Endothelial cell of umbilical vein (primary cell): ENCODE results near the gene SHISA7. TPM values are rescaled to one million over a fixed set of nuclear protein-coding genes. Genes with fewer than 3 reads are reported as not detected.

Source experiments
- BruUV-seq: library from RNA; stranded (reverse); fragments of 400-500 nt; replicated peaks from 2 replicates; lab custom pipeline; 2021; lab: Mats Ljungman, UMichigan
- CTCF ChIA-PET: fragments of 300-600, 350-600 bp; sonication (Branson Sonifier 250); formaldehyde crosslinking; loops from one replicate; lab custom pipeline; 2021; ENCODE audit warnings: antibody characterized with exemption, inconsistent platforms; lab: Charles Lee
- POLR2A ChIA-PET: fragments of 300-600, 350-600 bp; sonication (Branson Sonifier 250); formaldehyde crosslinking; loops from one replicate; lab custom pipeline; 2021; ENCODE audit warnings: antibody characterized with exemption, inconsistent platforms; lab: Charles Lee
- DNase-seq: peaks from one replicate; pipeline ENCODE4 v3.0.0-alpha.2; 2011; ENCODE audit warnings: low read depth, low spot score
- FAIRE-seq: peaks from 2 replicates; lab custom pipeline; 2011; peaks lifted over from hg19 to GRCh38; lab: Jason Lieb, UNC
- H2AFZ ChIP-seq: 2 replicates; pipeline ENCODE4 v1.6.0; 2012; ENCODE audit warnings: low read depth, low read length, control low read depth, inconsistent platforms
- H3K27ac ChIP-seq: 2 replicates; pipeline ENCODE4 v1.5.1; 2011; ENCODE audit warnings: low read depth, mild to moderate bottlenecking, control low read depth, low read length, moderate library complexity; ENCODE audit not compliant: insufficient read depth
- H3K27me3 ChIP-seq, 2 experiments: 2 replicates each; pipeline versions ENCODE4 v1.6.0 to v1.6.1; 2011; ENCODE audit warnings: low read length in 2 of 2, mixed read lengths in 1 of 2; ENCODE audit not compliant: control insufficient read depth in 2 of 2, insufficient read depth in 2 of 2
- H3K36me3 ChIP-seq, 2 experiments: 2 replicates in 1 of 2; 3 replicates in 1 of 2; pipeline ENCODE4 v1.5.1; 2011; ENCODE audit warnings: low read length in 2 of 2, mild to moderate bottlenecking in 1 of 2, moderate library complexity in 1 of 2; ENCODE audit not compliant: control insufficient read depth in 2 of 2, insufficient read depth in 2 of 2; ENCODE audit errors: extremely low read depth in 1 of 2
- H3K4me1 ChIP-seq: 3 replicates; pipeline ENCODE4 v1.5.1; 2011; ENCODE audit warnings: mild to moderate bottlenecking, low read length; ENCODE audit not compliant: control insufficient read depth, insufficient read depth; ENCODE audit errors: extremely low read depth
- H3K4me2 ChIP-seq: 2 replicates; pipeline ENCODE4 v1.6.1; 2011; ENCODE audit warnings: low read length, control low read depth, mixed read lengths; ENCODE audit not compliant: insufficient read depth
- H3K4me3 ChIP-seq, 3 experiments: fragments of 200-600 bp in 1 of 3; sonication (generic), shearing (Covaris generic) in 1 of 3; replicated peaks in 1 of 3; 2 replicates each; pipeline ENCODE4 v1.5.1; 2011 to 2016; ENCODE audit warnings: control low read depth in 3 of 3, low read length in 3 of 3, mild to moderate bottlenecking in 2 of 3, inconsistent platforms in 1 of 3, low read depth in 1 of 3, moderate library complexity in 1 of 3; ENCODE audit not compliant: insufficient read depth in 1 of 3
- H3K79me2 ChIP-seq: 2 replicates; pipeline ENCODE4 v1.6.0; 2012; ENCODE audit warnings: low read length, inconsistent platforms; ENCODE audit not compliant: control insufficient read depth, insufficient read depth
- H3K9ac ChIP-seq: replicated peaks from 2 replicates; pipeline ENCODE3; 2011; ENCODE audit warnings: low read length, control low read depth; ENCODE audit not compliant: insufficient read depth; ENCODE audit errors: extremely low read depth
- H3K9me1 ChIP-seq: replicated peaks from 3 replicates; pipeline ENCODE4 v1.6.0; 2011; ENCODE audit warnings: mild to moderate bottlenecking, low read length; ENCODE audit not compliant: control insufficient read depth, insufficient read depth; ENCODE audit errors: extremely low read depth
- H3K9me3 ChIP-seq: replicated peaks from 2 replicates; pipeline ENCODE4 v1.5.1; 2012; ENCODE audit warnings: low read length, inconsistent platforms; ENCODE audit not compliant: control insufficient read depth, insufficient read depth
- H4K20me1 ChIP-seq: replicated peaks from 2 replicates; pipeline ENCODE3; 2011; ENCODE audit warnings: mild to moderate bottlenecking, low read length; ENCODE audit not compliant: control insufficient read depth, insufficient read depth; ENCODE audit errors: extremely low read depth
- CTCF ChIP-seq, 2 donors: IDR thresholded peaks; 1 replicate in 1 of 2; 2 replicates in 1 of 2; pipeline ENCODE4 v1.5.1; 2011; ENCODE audit warnings: low read length in 2 of 2, mild to moderate bottlenecking in 2 of 2, moderate library complexity in 2 of 2, control low read depth in 1 of 2, inconsistent platforms in 1 of 2, low read depth in 1 of 2; ENCODE audit not compliant: insufficient read depth in 1 of 2; ENCODE audit errors: extremely low read depth in 1 of 2
- EZH2 ChIP-seq: IDR thresholded peaks from 2 replicates; pipeline ENCODE4 v1.6.1; 2012; ENCODE audit warnings: borderline replicate concordance, low read depth, mild to moderate bottlenecking, moderate library complexity, low read length, inconsistent platforms; ENCODE audit not compliant: severe bottlenecking
- FOS ChIP-seq: IDR thresholded peaks from 2 replicates; pipeline ENCODE4 v1.6.1; 2011; ENCODE audit warnings: mild to moderate bottlenecking, low read length, moderate library complexity, borderline replicate concordance; ENCODE audit not compliant: insufficient read depth
- GATA2 ChIP-seq: IDR thresholded peaks from 2 replicates; pipeline ENCODE4 v1.7.0; 2011; ENCODE audit warnings: low read depth, mild to moderate bottlenecking, moderate library complexity, mixed read lengths, low read length; ENCODE audit not compliant: insufficient read length, insufficient read depth
- JUN ChIP-seq: IDR thresholded peaks from 2 replicates; pipeline ENCODE4 v1.6.1; 2011; ENCODE audit warnings: borderline replicate concordance, low read depth; ENCODE audit not compliant: insufficient read length, insufficient read depth
- MAX ChIP-seq: IDR thresholded peaks from 2 replicates; pipeline ENCODE4 v1.6.1; 2011; ENCODE audit not compliant: insufficient read depth, insufficient read length
- MYC ChIP-seq: IDR thresholded peaks from one replicate; pipeline ENCODE4 v1.6.1; 2011; ENCODE audit warnings: mild to moderate bottlenecking, low read depth, low read length
- POLR2A ChIP-seq: IDR thresholded peaks from 2 replicates; pipeline ENCODE4 v1.6.1; 2012; ENCODE audit warnings: low read depth, mild to moderate bottlenecking, control low read depth, low read length
- POLR2AphosphoS5 ChIP-seq: IDR thresholded peaks from 2 replicates; pipeline ENCODE4 v1.6.1; 2012; ENCODE audit warnings: low read depth, mild to moderate bottlenecking, control low read depth, low read length, moderate library complexity; ENCODE audit not compliant: insufficient read depth
- dilution Hi-C: fragments of 300-500 bp; cut with MboI; formaldehyde crosslinking; loops from one replicate; pipeline ENCODE4 v1.15.0; 2019; ENCODE audit warnings: low sequenced_read_pairs; ENCODE audit not compliant: extremely low pct_ligation_motif_present
- intact Hi-C: fragments of 100-400 bp; cut with micrococcal nuclease; formaldehyde crosslinking; loops from one replicate; pipeline ENCODE4 v1.10.0; 2022
- polyA plus RNA-seq, 4 experiments: library from polyadenylated mRNA; depleted of rRNA in 3 of 4; stranded (reverse) in 3 of 4; unstranded in 1 of 4; fragments of >200 nt; gene quantifications; 2 replicates each; pipeline versions ENCODE4 v1.2.1 to v1.2.3, GENCODE V29; 2011 to 2012; ENCODE audit warnings: missing spikeins in 1 of 4
- total RNA-seq: library from RNA; stranded (reverse); gene quantifications from 2 replicates; pipeline ENCODE4 v1.2.3, GENCODE V29; 2021

The SHISA7 gene
- total and polyA plus RNA-seq, 2 donors (not counting 3 experiments of a cell fraction or from before 2014, with no cell fraction given), result not detected

- H3K9me3 ChIP-seq, result no peaks in the 10 kb centered on the region
- peaks cover 6% of the 10 kb centered on the region for H3K4me1 ChIP-seq
- no peaks in the 10 kb centered on the region for H3K27me3 ChIP-seq
- no peaks in the 10 kb centered on the region for H3K36me3 ChIP-seq
- ChIA-PET CTCF (interaction anchor here (0.8 to 5.1 kb wide), 15 partner anchors 7 to 325 kb away, joined by 3 to 298 read pairs (median 13); partner anchors contain the start of genes NAT14, ZNF628, ZNF784 and ZNF865), POLR2A (no interaction called here)
- TF ChIP-seq FOS, result no peak
- no peak for TF ChIP-seq JUN
- TF ChIP-seq POLR2AphosphoS5, result no peak
- TF ChIP-seq CTCF (IDR thresholded peaks at IDR 0.05; ENCODE audit: extremely low read depth in 1 of 2, insufficient read depth in 1 of 2, low read depth in 1 of 2, low read length in 2 of 2), result no peak
- no peak for TF ChIP-seq POLR2A
- TF ChIP-seq EZH2, result no peak
- TF ChIP-seq GATA2, result no peak
- no peak for TF ChIP-seq MYC
- no peak for TF ChIP-seq MAX
- H3K79me2 ChIP-seq, result no peaks in the 10 kb centered on the region
- FAIRE-seq (no peak), DNase-seq (no peak)
- no TSS peak for BruUV-seq
- H3K27ac ChIP-seq, result no peak overlapping the region
- no peak overlapping the region for H3K9ac ChIP-seq
- dilution Hi-C loops, result no loop called here
- intact Hi-C loops, result loop anchor here (2.0 kb wide), 1 partner anchor 21 kb away; no protein-coding TSS in a partner anchor
- H3K9me1 ChIP-seq, result no peaks in the 10 kb centered on the region
- H3K4me3 ChIP-seq, result no peak overlapping the region
- no peak overlapping the region for H3K4me2 ChIP-seq
- no peaks in the 10 kb centered on the region for H4K20me1 ChIP-seq
- H2AFZ ChIP-seq, result no peak overlapping the region
Observed at GRCh38 chr19:55466241-55466614, 23.1 kb upstream of the SHISA7 start.
